HCT116 (cell line): Measurements from ENCODE around the gene PDE9A. TPM values are rescaled to one million over a fixed set of nuclear protein-coding genes. Genes with fewer than 3 reads are reported as not detected.

ENCODE experiments used
- ATAC-seq: fragments of 200-7000 bp; cut with Tn5 transposase; 2 replicates; pipeline ENCODE4 v1.9.1; 2020; ENCODE audit warnings: mild to moderate bottlenecking, moderate library complexity
- BruUV-seq: library from RNA; stranded (reverse); fragments of 400-500 nt; replicated peaks from 2 replicates; lab custom pipeline; 2021; lab: Mats Ljungman, UMichigan
- CTCF ChIA-PET: fragments of 300-600 bp; sonication (Branson Sonifier 250); formaldehyde crosslinking; loops from one replicate; lab custom pipeline; 2021; ENCODE audit warnings: antibody characterized with exemption; lab: Charles Lee
- POLR2A ChIA-PET: fragments of 300-600, 350-600 bp; sonication (Branson Sonifier 250); formaldehyde crosslinking; loops from one replicate; lab custom pipeline; 2021; ENCODE audit warnings: antibody characterized with exemption; lab: Charles Lee
- RAD21 ChIA-PET, 2 experiments: fragments of 300-600 bp; sonication (Branson Sonifier 250); formaldehyde crosslinking; loops; one replicate each; lab custom pipeline; 2023; ENCODE audit warnings: low total read pairs in 2 of 2; ENCODE audit not compliant: uncharacterized antibody in 2 of 2, unreplicated experiment in 2 of 2, low non-redundant PET in 1 of 2; lab: Charles Lee
- DNase-seq: peaks from one replicate; pipeline ENCODE4 v3.0.0-alpha.2; 2010; ENCODE audit warnings: low read depth, low spot score
- H2AFZ ChIP-seq: fragments of 200-600 bp; shearing (Covaris generic), sonication (generic); 2 replicates; pipeline ENCODE4 v1.6.1; 2017; ENCODE audit warnings: low read depth, mixed run types, mixed read lengths, antibody characterized with exemption, low read length; ENCODE audit not compliant: poor library complexity, severe bottlenecking
- H3K27ac ChIP-seq: 2 replicates; pipeline ENCODE4 v1.5.1; 2012; ENCODE audit warnings: low read depth, low read length
- H3K27me3 ChIP-seq: fragments of 200-600 bp; sonication (generic); 2 replicates; pipeline ENCODE4 v1.6.1; 2016; ENCODE audit warnings: mixed run types, low read length, mixed read lengths; ENCODE audit not compliant: insufficient read depth
- H3K36me3 ChIP-seq, 2 experiments: fragments of 200-500 bp in 1 of 2; fragments of 200-600 bp in 1 of 2; sonication (Bioruptor generic) in 1 of 2; sonication (generic) in 1 of 2; 2 replicates each; pipeline versions ENCODE4 v1.5.1 to v1.6.1; 2014 to 2016; ENCODE audit warnings: low read length in 2 of 2, inconsistent platforms in 1 of 2, mixed read lengths in 1 of 2, mixed run types in 1 of 2; ENCODE audit not compliant: insufficient read depth in 2 of 2, control insufficient read depth in 1 of 2
- H3K4me1 ChIP-seq, 2 experiments: fragments of 200-600 bp in 1 of 2; sonication (generic) in 1 of 2; 2 replicates each; pipeline versions ENCODE4 v1.5.1 to v1.6.1; 2012 to 2017; ENCODE audit warnings: low read length in 2 of 2, inconsistent platforms in 1 of 2, mild to moderate bottlenecking in 1 of 2, mixed read lengths in 1 of 2, mixed run types in 1 of 2, moderate library complexity in 1 of 2; ENCODE audit not compliant: insufficient read depth in 2 of 2, control insufficient read depth in 1 of 2
- H3K4me2 ChIP-seq: fragments of 200-600 bp; sonication (generic); 2 replicates; pipeline ENCODE4 v1.6.1; 2017; ENCODE audit warnings: mixed run types, low read length, mixed read lengths
- H3K4me3 ChIP-seq, 2 experiments: fragments of 200-600 bp in 1 of 2; sonication (generic) in 1 of 2; replicated peaks in 1 of 2; 2 replicates each; pipeline ENCODE4 v1.5.1; 2011 to 2016; ENCODE audit warnings: low read length in 2 of 2, control low read depth in 1 of 2, low read depth in 1 of 2, mild to moderate bottlenecking in 1 of 2, mixed read lengths in 1 of 2, mixed run types in 1 of 2
- H3K79me2 ChIP-seq: fragments of 200-600 bp; sonication (generic); 2 replicates; pipeline ENCODE4 v1.6.1; 2017; ENCODE audit warnings: mild to moderate bottlenecking, mixed run types, low read length, moderate library complexity, mixed read lengths; ENCODE audit not compliant: insufficient read depth
- H3K9ac ChIP-seq: fragments of 200-600 bp; sonication (generic); 2 replicates; pipeline ENCODE4 v1.6.1; 2016; ENCODE audit warnings: low read length, mixed read lengths
- H3K9me2 ChIP-seq: fragments of 200-600 bp; sonication (generic), shearing (Covaris generic); 2 replicates; pipeline ENCODE4 v1.6.1; 2017; ENCODE audit warnings: mixed run types, mild to moderate bottlenecking, moderate library complexity; ENCODE audit not compliant: insufficient read depth
- H3K9me3 ChIP-seq, 2 experiments: fragments of 200-500 bp in 1 of 2; fragments of 200-600 bp in 1 of 2; sonication (Bioruptor generic) in 1 of 2; sonication (generic) in 1 of 2; 2 replicates each; pipeline ENCODE4 v1.6.1; 2014 to 2017; ENCODE audit warnings: low read length in 2 of 2, mixed read lengths in 2 of 2, inconsistent platforms in 1 of 2, low read depth in 1 of 2, mild to moderate bottlenecking in 1 of 2, mixed run types in 1 of 2, moderate library complexity in 1 of 2; ENCODE audit not compliant: control insufficient read depth in 1 of 2, insufficient read depth in 1 of 2
- H4K20me1 ChIP-seq: fragments of 200-600 bp; sonication (generic), shearing (Covaris generic); 2 replicates; pipeline ENCODE4 v1.6.1; 2017; ENCODE audit warnings: mixed run types, mild to moderate bottlenecking, moderate library complexity; ENCODE audit not compliant: insufficient read depth
- POLR2AphosphoS5 ChIP-seq: IDR thresholded peaks from 2 replicates; pipeline ENCODE4 v1.6.1; 2011; ENCODE audit warnings: mild to moderate bottlenecking, low read depth, low read length, moderate library complexity
- TCF7L2 ChIP-seq: IDR thresholded peaks from 2 replicates; pipeline ENCODE4 v1.7.0; 2011; ENCODE audit warnings: borderline replicate concordance, inconsistent platforms; ENCODE audit not compliant: insufficient read depth, insufficient read length; ENCODE audit errors: extremely low read depth
- intact Hi-C: fragments of 100-400 bp; cut with micrococcal nuclease; formaldehyde crosslinking; loops from 2 replicates; pipeline ENCODE4 v1.10.0; 2022
- total RNA-seq: library from RNA; stranded (reverse); gene quantifications from one replicate; pipeline ENCODE4 v1.2.1, GENCODE V29; 2021; ENCODE audit not compliant: unreplicated experiment

PDE9A gene
- total RNA-seq, 1 experiment from 2014 or later: 31.4 TPM

GRCh38 chr21:42807938-42808613 lies 154.7 kb downstream of the PDE9A start:
- no peaks in the 10 kb centered on the region for H3K9me2 ChIP-seq
- no peak overlapping the region for H3K27ac ChIP-seq
- no peak for DNase-seq
- H3K79me2 ChIP-seq: no peaks in the 10 kb centered on the region
- no TSS peak for BruUV-seq
- POLR2A ChIA-PET: no interaction called here
- H3K9me3 ChIP-seq: no peaks in the 10 kb centered on the region
- no peaks in the 10 kb centered on the region for H3K4me1 ChIP-seq
- peaks cover 4% of the 10 kb centered on the region; the same call in 1 of the 2 replicates for H3K27me3 ChIP-seq
- no peak for TF ChIP-seq TCF7L2
- ATAC-seq: no peak
- H3K4me2 ChIP-seq: no peak overlapping the region
- intact Hi-C loops: no loop called here
- RAD21 ChIA-PET: no interaction called here
- H2AFZ ChIP-seq: no peak overlapping the region
- no peaks in the 10 kb centered on the region for H3K36me3 ChIP-seq
- no peak overlapping the region for H3K4me3 ChIP-seq
- no peak overlapping the region for H3K9ac ChIP-seq
- no peaks in the 10 kb centered on the region for H4K20me1 ChIP-seq
- CTCF ChIA-PET: no interaction called here

DNA sequence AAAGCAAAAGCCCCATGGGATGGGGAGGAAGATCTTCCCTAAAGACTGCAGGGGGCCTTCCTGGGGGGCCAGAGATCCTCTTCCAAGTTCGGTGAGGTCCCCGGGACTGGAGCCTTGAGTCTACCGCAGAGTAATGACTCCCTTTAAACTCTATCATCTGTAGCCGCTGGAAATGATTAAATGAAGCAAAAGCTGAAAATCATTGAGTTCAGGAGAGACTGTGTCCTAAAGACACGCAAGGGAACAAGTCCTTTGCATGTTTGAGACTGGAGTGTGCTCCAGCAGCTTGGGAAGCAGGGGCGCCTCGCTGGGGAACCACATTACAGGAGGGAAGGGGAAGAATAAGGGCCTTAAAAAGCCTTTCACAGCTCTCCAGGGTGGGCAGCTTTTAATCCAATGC lies 155.8 kb downstream of the PDE9A start:
- Histone ChIP-seq H3K4me1 (no peaks in the 10 kb centered on the region), H3K27ac (no peak overlapping the region), H3K36me3 (no peaks in the 10 kb centered on the region), H3K9ac (no peak overlapping the region), H3K9me3 (no peaks in the 10 kb centered on the region; a peak in 1 of 4 replicates), H3K9me2 (no peaks in the 10 kb centered on the region), H3K27me3 (peaks cover 4% of the 10 kb centered on the region; the same call in 1 of the 2 replicates), H4K20me1 (no peaks in the 10 kb centered on the region), H3K79me2 (no peaks in the 10 kb centered on the region), H3K4me2 (no peak overlapping the region), H3K4me3 (no peak overlapping the region), H2AFZ (no peak overlapping the region)
- RAD21 ChIA-PET: no interaction called here
- no peak for ATAC-seq
- intact Hi-C loops: no loop called here
- TF ChIP-seq POLR2AphosphoS5 (no peak), TCF7L2 (no peak)
- no TSS peak for BruUV-seq
- DNase-seq: no peak
- POLR2A ChIA-PET: no interaction called here
- CTCF ChIA-PET: no interaction called here
